T-cell (primary cell): ENCODE data around the gene ABTB2. TPM values are rescaled to one million over a fixed set of nuclear protein-coding genes. Genes with fewer than 3 reads are reported as not detected.

Source experiments
- ATAC-seq, 4 experiments: fragments of 200-7000 bp in 3 of 4; fragments of 150-1000 bp in 1 of 4; cut with Tn5 transposase; replicated peaks in 1 of 4; 1 replicate in 3 of 4; 2 replicates in 1 of 4; pipeline ENCODE4 v1.10.0; 2021; ENCODE audit warnings: moderate library complexity in 3 of 4, mild to moderate bottlenecking in 2 of 4, moderate number of reproducible peaks in 1 of 4
- CTCF ChIA-PET, 2 donors: fragments of 300-600 bp; sonication (Branson Sonifier 250); formaldehyde crosslinking; loops; one replicate each; lab custom pipeline; 2022; ENCODE audit warnings: antibody characterized with exemption in 2 of 2; lab: Charles Lee
- POLR2A ChIA-PET, 2 donors: fragments of 300-600 bp; sonication (Branson Sonifier 250); formaldehyde crosslinking; loops; one replicate each; lab custom pipeline; 2022; ENCODE audit warnings: antibody characterized with exemption in 2 of 2; lab: Charles Lee
- DNase-seq, 35 experiments: peaks; one replicate each; pipeline versions ENCODE4 v3.0.0 to v3.0.0-alpha.2; 2013 to 2023
- H3K27ac ChIP-seq: one replicate; pipeline ENCODE4 v1.5.1; 2013; ENCODE audit warnings: low read length
- H3K27me3 ChIP-seq, 2 experiments: replicated peaks in 1 of 2; 1 replicate in 1 of 2; 2 replicates in 1 of 2; pipeline versions ENCODE4 v1.6.1 to v1.7.0; 2013; ENCODE audit warnings: low read length in 1 of 2, mixed read lengths in 1 of 2; ENCODE audit not compliant: control insufficient read depth in 2 of 2, insufficient read depth in 2 of 2; ENCODE audit errors: extremely low read depth in 1 of 2
- H3K36me3 ChIP-seq, 2 donors: 1 replicate in 1 of 2; 2 replicates in 1 of 2; pipeline versions ENCODE4 v1.6.1 to v1.7.0; 2013; ENCODE audit warnings: low read length in 1 of 2; ENCODE audit not compliant: control insufficient read depth in 2 of 2, insufficient read depth in 1 of 2; ENCODE audit errors: extremely low read depth in 1 of 2
- H3K4me1 ChIP-seq, 2 experiments: 1 replicate in 1 of 2; 2 replicates in 1 of 2; pipeline versions ENCODE4 v1.6.1 to v1.7.0; 2013; ENCODE audit warnings: low read length in 2 of 2, mixed read lengths in 1 of 2; ENCODE audit not compliant: insufficient read depth in 2 of 2, control insufficient read depth in 1 of 2; ENCODE audit errors: extremely low read depth in 1 of 2
- H3K4me3 ChIP-seq, 2 donors: 1 replicate in 1 of 2; 2 replicates in 1 of 2; pipeline versions ENCODE4 v1.5.1 to v1.7.0; 2013; ENCODE audit warnings: mild to moderate bottlenecking in 2 of 2, low read length in 1 of 2, moderate library complexity in 1 of 2; ENCODE audit not compliant: control insufficient read depth in 1 of 2; ENCODE audit errors: extremely low read depth in 1 of 2
- H3K9me3 ChIP-seq: 2 replicates; pipeline ENCODE4 v1.7.0; 2013
- H3K27ac Mint-ChIP-seq, 2 donors: one replicate each; pipeline ENCODE4 v1.8.0; 2020 to 2021; ENCODE audit warnings: mild to moderate bottlenecking in 2 of 2, mixed read lengths in 2 of 2
- H3K27me3 Mint-ChIP-seq, 2 donors: one replicate each; pipeline ENCODE4 v1.8.0; 2021 to 2022; ENCODE audit warnings: mixed read lengths in 2 of 2
- H3K36me3 Mint-ChIP-seq: one replicate; pipeline ENCODE4 v1.8.0; 2021; ENCODE audit warnings: mixed read lengths
- H3K4me1 Mint-ChIP-seq, 3 donors: one replicate each; pipeline ENCODE4 v1.8.0; 2020 to 2022; ENCODE audit warnings: mixed read lengths in 3 of 3, mild to moderate bottlenecking in 1 of 3
- H3K4me3 Mint-ChIP-seq, 3 donors: one replicate each; pipeline ENCODE4 v1.8.0; 2020 to 2022; ENCODE audit warnings: mild to moderate bottlenecking in 3 of 3, mixed read lengths in 3 of 3, moderate library complexity in 3 of 3
- H3K9me3 Mint-ChIP-seq, 3 donors: one replicate each; pipeline ENCODE4 v1.8.0; 2020 to 2022; ENCODE audit warnings: mixed read lengths in 3 of 3
- WGBS: methylation state at CpG from one replicate; pipeline ENCODE4 v1.1.5; 2013; ENCODE audit warnings: missing lambda C conversion rate; ENCODE audit not compliant: insufficient coverage; 5-methylcytosine and 5-hydroxymethylcytosine counted together
- total RNA-seq, 35 experiments: library from RNA in 6 of 35; stranded (reverse) in 6 of 35; fragments of 120-200 nt in 1 of 35; gene quantifications; one replicate each; pipeline versions ENCODE4 v1.2.1 to v1.2.4 and lab custom pipeline; 2013 to 2026

The ABTB2 gene
- total RNA-seq, 5 donors from 2014 or later (not counting 1 experiment from before 2014, with no cell fraction given) = 0.50 to 0.93 (median 0.82) TPM

GRCh38 chr11:34270711-34271110 lies 87.1 kb downstream of the ABTB2 start:
- Mint-ChIP-seq H3K36me3 (no peaks in the 10 kb centered on the region), H3K27me3 (peaks cover 0 to 5% of the 10 kb centered on the region in 2 donors), H3K4me3 (no peak overlapping the region), H3K9me3 (no peaks in the 10 kb centered on the region), H3K27ac (no peak overlapping the region), H3K4me1 (peaks cover 8 to 14% (median 11%) of the 10 kb centered on the region in 3 donors)
- Histone ChIP-seq H3K4me1 (peaks cover 4 to 8% of the 10 kb centered on the region in 2 experiments), H3K27ac (no peak overlapping the region), H3K9me3 (no peaks in the 10 kb centered on the region), H3K36me3 (no peaks in the 10 kb centered on the region), H3K4me3 (no peak overlapping the region), H3K27me3 (peaks cover 0 to 2% of the 10 kb centered on the region in 2 experiments)
- DNase-seq (no peak), ATAC-seq (no peak)
- ChIA-PET POLR2A (no interaction called here), CTCF (interaction anchor here in 1 of 2 donors (0.7 kb wide), 1 partner anchor 48 kb away, joined by 5 read pairs; no protein-coding TSS in a partner anchor)
- 85% methylated on average over 3 of the region's 5 CpGs for WGBS

GRCh38 chr11:34269694-34270245 lies 88.0 kb downstream of the ABTB2 start:
- Histone ChIP-seq H3K4me1 (peaks cover 4 to 8% of the 10 kb centered on the region in 2 experiments), H3K4me3 (no peak overlapping the region), H3K27ac (no peak overlapping the region), H3K9me3 (no peaks in the 10 kb centered on the region), H3K36me3 (no peaks in the 10 kb centered on the region), H3K27me3 (peaks cover 0 to 2% of the 10 kb centered on the region in 2 experiments)
- no peaks in the 10 kb centered on the region for H3K9me3 Mint-ChIP-seq
- ChIA-PET POLR2A (interaction anchor here in 1 of 2 donors (0.7 kb wide), 1 partner anchor 10 kb away, joined by 5 read pairs; no protein-coding TSS in a partner anchor), CTCF (interaction anchor here in 1 of 2 donors (0.7 kb wide), 1 partner anchor 586 kb away, joined by 4 read pairs; no protein-coding TSS in a partner anchor)
- peaks cover 0 to 5% of the 10 kb centered on the region in 2 donors for H3K27me3 Mint-ChIP-seq
- no peak overlapping the region for H3K27ac Mint-ChIP-seq
- H3K4me3 Mint-ChIP-seq = no peak overlapping the region
- 82% methylated on average over 3 of the region's 7 CpGs for WGBS
- peaks cover 8 to 14% (median 11%) of the 10 kb centered on the region in 3 donors for H3K4me1 Mint-ChIP-seq
- DNase-seq (no peak), ATAC-seq (no peak)
- H3K36me3 Mint-ChIP-seq = no peaks in the 10 kb centered on the region

- Histone ChIP-seq H3K27ac (no peak overlapping the region), H3K4me1 (peaks cover 4 to 8% of the 10 kb centered on the region in 2 experiments), H3K36me3 (no peaks in the 10 kb centered on the region), H3K4me3 (no peak overlapping the region), H3K27me3 (peaks cover 0 to 3% of the 10 kb centered on the region in 2 experiments), H3K9me3 (no peaks in the 10 kb centered on the region)
- H3K4me1 Mint-ChIP-seq = peaks cover 8 to 14% (median 11%) of the 10 kb centered on the region in 3 donors
- ChIA-PET CTCF (no interaction called here), POLR2A (no interaction called here)
- no peaks in the 10 kb centered on the region for H3K36me3 Mint-ChIP-seq
- 45% methylated on average over 6 of the region's 6 CpGs for WGBS
- DNase-seq = no peak
- no peak for ATAC-seq
- H3K9me3 Mint-ChIP-seq = no peaks in the 10 kb centered on the region
- peaks cover 0 to 5% of the 10 kb centered on the region in 2 donors for H3K27me3 Mint-ChIP-seq
- H3K27ac Mint-ChIP-seq = no peak overlapping the region
- H3K4me3 Mint-ChIP-seq = no peak overlapping the region
These were observed 88.8 kb downstream of the ABTB2 start for GRCh38 chr11:34268906-34269430.

GRCh38 chr11:34267417-34267816 lies 90.4 kb downstream of the ABTB2 start:
- DNase-seq (no peak), ATAC-seq (no peak)
- Mint-ChIP-seq H3K9me3 (no peaks in the 10 kb centered on the region), H3K36me3 (no peaks in the 10 kb centered on the region), H3K27me3 (peaks cover 0 to 8% of the 10 kb centered on the region in 2 donors), H3K4me1 (peaks cover 8 to 14% (median 11%) of the 10 kb centered on the region in 3 donors), H3K4me3 (no peak overlapping the region), H3K27ac (no peak overlapping the region)
- Histone ChIP-seq H3K27me3 (peaks cover 0 to 3% of the 10 kb centered on the region in 2 experiments), H3K36me3 (no peaks in the 10 kb centered on the region), H3K27ac (no peak overlapping the region), H3K4me1 (peaks cover 4 to 8% of the 10 kb centered on the region in 2 experiments), H3K9me3 (no peaks in the 10 kb centered on the region), H3K4me3 (no peak overlapping the region)
- 33% methylated on average over 1 of the region's 3 CpGs for WGBS
- POLR2A ChIA-PET = no interaction called here
- CTCF ChIA-PET = interaction anchor here in 1 of 2 donors (0.5 kb wide), 1 partner anchor 204 kb away, joined by 3 read pairs; no protein-coding TSS in a partner anchor

GRCh38 chr11:34267013-34267412 lies 90.8 kb downstream of the ABTB2 start:
- no peaks in the 10 kb centered on the region for H3K36me3 Mint-ChIP-seq
- no peak overlapping the region for H3K4me3 ChIP-seq
- DNase-seq (no peak), ATAC-seq (no peak)
- no peaks in the 10 kb centered on the region for H3K9me3 Mint-ChIP-seq
- peaks cover 8 to 14% (median 11%) of the 10 kb centered on the region in 3 donors for H3K4me1 Mint-ChIP-seq
- H3K27me3 ChIP-seq = peaks cover 0 to 3% of the 10 kb centered on the region in 2 experiments
- ChIA-PET POLR2A (interaction anchor here in 1 of 2 donors (0.6 kb wide), 2 partner anchors 18 to 82 kb away, joined by 3 read pairs; no protein-coding TSS in a partner anchor), CTCF (interaction anchor here (0.5 to 0.6 kb wide), 2 partner anchors 205 to 462 kb away, joined by 3 read pairs; no protein-coding TSS in a partner anchor)
- no peak overlapping the region for H3K27ac Mint-ChIP-seq
- no peak overlapping the region for H3K27ac ChIP-seq
- H3K36me3 ChIP-seq = no peaks in the 10 kb centered on the region
- H3K9me3 ChIP-seq = no peaks in the 10 kb centered on the region
- H3K27me3 Mint-ChIP-seq = peaks cover 0 to 8% of the 10 kb centered on the region in 2 donors
- WGBS = 92% methylated on average over 9 of the region's 11 CpGs
- H3K4me3 Mint-ChIP-seq = no peak overlapping the region
- peaks cover 4 to 8% of the 10 kb centered on the region in 2 experiments for H3K4me1 ChIP-seq

GRCh38 chr11:34266090-34266912 lies 91.5 kb downstream of the ABTB2 start:
- ChIA-PET CTCF (interaction anchor here in 1 of 2 donors (0.6 to 0.9 kb wide), 3 partner anchors 88 to 462 kb away, joined by 3 to 6 read pairs (median 3); no protein-coding TSS in a partner anchor), POLR2A (interaction anchor here in 1 of 2 donors (0.6 kb wide), 2 partner anchors 17 to 83 kb away, joined by 3 read pairs; no protein-coding TSS in a partner anchor)
- no peaks in the 10 kb centered on the region for H3K36me3 ChIP-seq
- DNase-seq (no peak), ATAC-seq (peak in 3 of 4 experiments; percentile 30 to 64 (median 62))
- peaks cover 4 to 8% of the 10 kb centered on the region in 2 experiments for H3K4me1 ChIP-seq
- H3K27me3 ChIP-seq = peaks cover 0 to 3% of the 10 kb centered on the region in 2 experiments
- no peaks in the 10 kb centered on the region for H3K9me3 ChIP-seq
- WGBS = 90% methylated on average over 5 of the region's 11 CpGs
- H3K27ac ChIP-seq = no peak overlapping the region
- peaks cover 8 to 14% (median 11%) of the 10 kb centered on the region in 3 donors for H3K4me1 Mint-ChIP-seq
- no peak overlapping the region for H3K4me3 ChIP-seq
- peaks cover 0 to 8% of the 10 kb centered on the region in 2 donors for H3K27me3 Mint-ChIP-seq
- H3K9me3 Mint-ChIP-seq = no peaks in the 10 kb centered on the region
- H3K36me3 Mint-ChIP-seq = no peaks in the 10 kb centered on the region
- H3K4me3 Mint-ChIP-seq = peak overlapping the region in 1 of 3 donors; percentile 33
- H3K27ac Mint-ChIP-seq = peak overlapping the region in 1 of 2 donors; percentile 36
